ENCODE measurements around the gene STYK1. TPM values are rescaled to one million over a fixed set of nuclear protein-coding genes. Genes with fewer than 3 reads are reported as not detected.
"Not testable (repeated sequence)": the region's sequence is repeated elsewhere in the genome, so short reads cannot be mapped to it uniquely, and the experiment has no call there.

STYK1 gene
- total RNA-seq, 1 donor from 2014 or later: 1.5 TPM

DNA sequence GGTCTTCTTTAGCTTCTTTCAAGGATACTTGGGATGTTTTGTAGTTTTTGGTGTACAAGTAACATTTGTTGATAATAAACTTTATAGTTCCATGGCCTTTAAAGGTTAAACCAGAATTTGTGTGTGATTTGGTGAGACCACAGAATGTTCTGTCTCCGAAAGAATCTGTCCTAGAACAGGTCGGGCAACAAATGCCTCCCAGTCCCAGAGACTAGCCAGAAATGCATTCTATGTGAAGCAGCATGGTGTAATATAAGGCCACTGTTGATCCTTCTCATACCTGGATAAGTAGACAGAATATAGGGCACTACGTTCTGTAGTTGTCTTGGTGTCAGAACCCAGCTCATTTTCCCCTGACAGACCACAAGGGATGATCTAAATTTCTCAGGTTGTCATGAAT, 10.0 kb downstream of the STYK1 start:
- TF ChIP-seq, protein P1, sequence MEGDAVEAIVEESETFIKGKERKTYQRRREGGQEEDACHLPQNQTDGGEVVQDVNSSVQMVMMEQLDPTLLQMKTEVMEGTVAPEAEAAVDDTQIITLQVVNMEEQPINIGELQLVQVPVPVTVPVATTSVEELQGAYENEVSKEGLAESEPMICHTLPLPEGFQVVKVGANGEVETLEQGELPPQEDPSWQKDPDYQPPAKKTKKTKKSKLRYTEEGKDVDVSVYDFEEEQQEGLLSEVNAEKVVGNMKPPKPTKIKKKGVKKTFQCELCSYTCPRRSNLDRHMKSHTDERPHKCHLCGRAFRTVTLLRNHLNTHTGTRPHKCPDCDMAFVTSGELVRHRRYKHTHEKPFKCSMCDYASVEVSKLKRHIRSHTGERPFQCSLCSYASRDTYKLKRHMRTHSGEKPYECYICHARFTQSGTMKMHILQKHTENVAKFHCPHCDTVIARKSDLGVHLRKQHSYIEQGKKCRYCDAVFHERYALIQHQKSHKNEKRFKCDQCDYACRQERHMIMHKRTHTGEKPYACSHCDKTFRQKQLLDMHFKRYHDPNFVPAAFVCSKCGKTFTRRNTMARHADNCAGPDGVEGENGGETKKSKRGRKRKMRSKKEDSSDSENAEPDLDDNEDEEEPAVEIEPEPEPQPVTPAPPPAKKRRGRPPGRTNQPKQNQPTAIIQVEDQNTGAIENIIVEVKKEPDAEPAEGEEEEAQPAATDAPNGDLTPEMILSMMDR (IDR thresholded peaks at IDR 0.05; ENCODE audit: insufficient read depth, low read length, poor library complexity, severe bottlenecking): no peak
- no peak overlapping the region for H3K4me3 ChIP-seq (ENCODE audit: low read depth, low read length)
- H3K36me3 ChIP-seq (ENCODE audit: control insufficient read depth, insufficient read depth, low read length): no peaks in the 10 kb centered on the region
- H3K27me3 ChIP-seq (ENCODE audit: control insufficient read depth, insufficient read depth, low read length): no peaks in the 10 kb centered on the region
- no peak for DNase-seq (ENCODE audit: low read depth)

DNA sequence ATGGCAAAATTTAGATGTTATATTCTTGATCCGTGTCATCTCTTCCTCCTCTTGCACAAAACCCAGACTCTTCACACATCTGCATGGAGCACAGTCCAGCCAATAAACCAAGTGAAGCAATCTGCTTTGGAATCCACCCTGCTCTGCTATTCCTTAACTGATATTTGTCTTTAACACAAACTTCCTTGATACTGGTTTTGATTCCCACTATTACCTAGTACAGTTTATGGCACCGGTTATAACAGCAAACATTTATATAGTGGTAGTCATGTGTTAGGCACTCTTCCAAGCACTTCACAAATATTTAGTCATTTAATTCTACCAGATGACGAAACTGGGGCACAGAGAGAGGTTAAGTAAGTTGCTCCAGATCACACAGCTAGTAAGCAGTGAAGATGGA, 12.5 kb downstream of the STYK1 start:
- TF ChIP-seq, protein P1 (IDR thresholded peaks at IDR 0.05; ENCODE audit: insufficient read depth, low read length, poor library complexity, severe bottlenecking): no peak
- DNase-seq (ENCODE audit: low read depth): no peak
- H3K27me3 ChIP-seq (ENCODE audit: control insufficient read depth, insufficient read depth, low read length): no peaks in the 10 kb centered on the region

DNA sequence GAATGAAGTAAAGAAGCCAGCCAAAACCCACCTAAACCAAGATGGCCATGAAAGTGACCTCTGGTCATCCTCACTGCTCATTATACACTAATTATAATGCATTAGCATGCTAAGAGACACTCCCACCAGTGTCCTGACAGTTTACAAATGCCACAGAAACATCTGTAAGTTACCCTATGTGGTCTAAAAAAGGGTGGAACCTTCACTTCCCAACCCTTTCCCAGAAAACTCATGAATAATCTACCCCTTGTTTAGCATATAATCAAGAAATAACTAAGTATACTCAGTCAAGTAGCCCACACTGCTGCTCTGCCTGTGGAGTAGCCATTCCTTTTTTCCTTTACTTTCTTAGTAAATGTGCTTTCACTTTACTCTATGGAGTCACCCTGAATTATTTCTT, 19.8 kb downstream of the STYK1 start:
- Histone ChIP-seq H3K36me3 (ENCODE audit: control insufficient read depth, insufficient read depth, low read length) (no peaks in the 10 kb centered on the region), H3K4me3 (ENCODE audit: low read depth, low read length) (no peak overlapping the region), H3K27me3 (ENCODE audit: control insufficient read depth, insufficient read depth, low read length) (no peaks in the 10 kb centered on the region)
- no peak for DNase-seq (ENCODE audit: low read depth)
- TF ChIP-seq, protein P1 (IDR thresholded peaks at IDR 0.05; ENCODE audit: insufficient read depth, low read length, poor library complexity, severe bottlenecking): no peak

More for the DNA sequence above, 12.5 kb downstream of the STYK1 start:
- no peaks in the 10 kb centered on the region for H3K36me3 ChIP-seq (ENCODE audit: control insufficient read depth, insufficient read depth, low read length)
- H3K4me3 ChIP-seq (ENCODE audit: low read depth, low read length): no peak overlapping the region

DNA sequence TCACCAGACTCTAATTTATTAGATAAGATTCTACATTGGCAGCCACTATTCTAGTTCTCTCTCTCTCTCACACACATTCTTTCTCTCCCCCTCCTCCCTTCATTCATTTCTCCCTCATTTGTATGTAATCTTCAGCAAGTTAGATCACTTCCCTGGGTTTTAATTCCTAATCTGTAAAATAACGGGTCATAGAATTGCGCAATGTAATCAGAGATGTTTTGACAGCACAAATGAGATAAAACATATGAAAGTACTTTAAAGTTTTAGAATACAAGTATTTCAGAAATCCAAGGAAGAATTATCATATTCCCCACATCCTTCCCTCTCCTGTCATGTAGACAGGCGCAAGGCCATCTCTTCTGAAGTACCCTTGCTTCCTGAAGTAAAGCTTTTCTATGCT, 21.7 kb downstream of the STYK1 start:
- Histone ChIP-seq H3K27me3 (ENCODE audit: control insufficient read depth, insufficient read depth, low read length) (no peaks in the 10 kb centered on the region), H3K4me3 (ENCODE audit: low read depth, low read length) (no peak overlapping the region), H3K36me3 (ENCODE audit: control insufficient read depth, insufficient read depth, low read length) (no peaks in the 10 kb centered on the region)
- TF ChIP-seq, protein P1 (IDR thresholded peaks at IDR 0.05; ENCODE audit: insufficient read depth, low read length, poor library complexity, severe bottlenecking): no peak
- DNase-seq (ENCODE audit: low read depth): no peak

DNA sequence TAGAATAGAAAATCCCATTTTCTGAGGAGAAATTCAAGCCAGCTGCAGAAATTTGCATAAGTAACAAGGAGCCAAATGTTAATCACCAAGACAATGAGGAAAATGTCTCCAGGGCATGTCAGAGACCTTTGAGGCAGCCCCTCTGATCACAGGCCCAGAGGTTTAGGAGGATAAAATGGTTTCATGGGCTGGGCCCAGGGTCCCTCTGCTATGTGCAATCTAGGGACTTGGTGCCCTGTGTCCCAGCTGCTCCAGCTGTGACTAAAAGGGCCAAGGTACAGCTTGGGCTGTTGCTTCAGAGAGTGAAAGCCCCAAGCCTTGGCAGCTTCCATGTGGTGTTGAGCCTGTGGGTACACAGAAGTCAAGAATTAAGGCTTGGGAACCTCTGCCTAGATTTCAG, 27.3 kb downstream of the STYK1 start:
- H3K36me3 ChIP-seq (ENCODE audit: control insufficient read depth, insufficient read depth, low read length); DNase-seq (ENCODE audit: low read depth); H3K4me3 ChIP-seq (ENCODE audit: low read depth, low read length); H3K27me3 ChIP-seq (ENCODE audit: control insufficient read depth, insufficient read depth, low read length): not testable (repeated sequence)

DNA sequence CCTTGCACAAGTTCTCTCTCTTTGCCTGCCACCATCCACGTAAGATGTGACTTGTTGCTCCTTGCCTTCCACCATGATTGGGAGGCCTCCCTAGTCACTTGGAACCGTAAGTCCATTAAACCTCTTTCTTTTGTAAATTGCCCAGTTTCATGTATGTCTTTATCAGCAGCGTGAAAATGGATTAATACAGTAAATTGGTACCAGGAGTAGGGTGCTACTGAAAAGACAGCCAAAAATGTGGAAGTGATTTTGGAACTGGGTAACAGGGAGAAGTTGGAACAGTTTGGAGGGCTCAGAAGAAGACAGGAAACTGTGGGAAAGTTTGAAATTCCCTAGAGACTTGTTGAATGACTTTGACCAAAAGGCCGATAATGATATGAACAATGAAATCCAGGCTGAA, 27.9 kb downstream of the STYK1 start:
- Histone ChIP-seq H3K4me3 (ENCODE audit: low read depth, low read length) (no peak overlapping the region), H3K27me3 (ENCODE audit: control insufficient read depth, insufficient read depth, low read length) (no peaks in the 10 kb centered on the region), H3K36me3 (ENCODE audit: control insufficient read depth, insufficient read depth, low read length) (no peaks in the 10 kb centered on the region)
- DNase-seq (ENCODE audit: low read depth): no peak
- TF ChIP-seq, protein P1 (IDR thresholded peaks at IDR 0.05; ENCODE audit: insufficient read depth, low read length, poor library complexity, severe bottlenecking): no peak
